Spinal cord (tissue), 10 donors: ENCODE results near the gene ALCAM. TPM values are rescaled to one million over a fixed set of nuclear protein-coding genes. Genes with fewer than 3 reads are reported as not detected.
A peak's percentile ranks its signal among the peaks of the same experiment; 100 is the strongest.
"Not testable (repeated sequence)": the region's sequence is repeated elsewhere in the genome, so short reads cannot be mapped to it uniquely, and the experiment has no call there.

Source experiments
- DNase-seq, 6 donors: peaks; one replicate each; pipeline versions ENCODE4 v3.0.0 to v3.0.0-alpha.2; 2013 to 2015; ENCODE audit warnings: low spot score in 6 of 6, low read depth in 4 of 6
- H3K27ac ChIP-seq: one replicate; pipeline ENCODE4 v1.5.1; 2013; ENCODE audit warnings: low read depth, low read length, control low read depth
- H3K27me3 ChIP-seq: one replicate; pipeline ENCODE4 v1.6.1; 2013; ENCODE audit warnings: low read length; ENCODE audit not compliant: control insufficient read depth, insufficient read depth
- H3K36me3 ChIP-seq: one replicate; pipeline ENCODE4 v1.6.1; 2013; ENCODE audit warnings: low read length; ENCODE audit not compliant: control insufficient read depth, insufficient read depth
- H3K4me1 ChIP-seq: one replicate; pipeline ENCODE4 v1.6.1; 2013; ENCODE audit warnings: low read length; ENCODE audit not compliant: control insufficient read depth, insufficient read depth
- H3K4me3 ChIP-seq: one replicate; pipeline ENCODE4 v1.5.1; 2013; ENCODE audit warnings: low read depth, low read length, control low read depth
- H3K9me3 ChIP-seq: one replicate; pipeline ENCODE4 v1.6.1; 2013; ENCODE audit warnings: low read length; ENCODE audit not compliant: control insufficient read depth, insufficient read depth
- WGBS: methylation state at CpG from one replicate; pipeline ENCODE4 v1.1.5; 2013; ENCODE audit warnings: missing lambda C conversion rate; ENCODE audit not compliant: insufficient coverage; 5-methylcytosine and 5-hydroxymethylcytosine counted together
- polyA plus RNA-seq, 2 donors: library from polyadenylated mRNA; unstranded; fragments of 120-200 nt; gene quantifications; one replicate each; pipeline ENCODE4 v1.2.1, GENCODE V29; 2013; ENCODE audit not compliant: insufficient read length in 2 of 2
- total RNA-seq, 2 donors: library from RNA; depleted of rRNA in 1 of 2; stranded (reverse); fragments of 120-200 nt in 1 of 2; fragments of >200 nt in 1 of 2; gene quantifications; one replicate each; pipeline versions ENCODE4 v1.2.3 to v1.2.4, GENCODE V29; 2013 to 2014
- donor health status: healthy.

The ALCAM gene
- total and polyA plus RNA-seq, 4 donors, result 135 to 305 (median 214) TPM

GRCh38 chr3:105603516-105603915 lies 236.8 kb downstream of the ALCAM start:
- not testable (repeated sequence) for H3K4me3 ChIP-seq, H3K27me3 ChIP-seq, H3K36me3 ChIP-seq, H3K27ac ChIP-seq, H3K9me3 ChIP-seq, H3K4me1 ChIP-seq, DNase-seq
- no CpG with 5 or more reads among the region's 1 CpG for WGBS

DNA sequence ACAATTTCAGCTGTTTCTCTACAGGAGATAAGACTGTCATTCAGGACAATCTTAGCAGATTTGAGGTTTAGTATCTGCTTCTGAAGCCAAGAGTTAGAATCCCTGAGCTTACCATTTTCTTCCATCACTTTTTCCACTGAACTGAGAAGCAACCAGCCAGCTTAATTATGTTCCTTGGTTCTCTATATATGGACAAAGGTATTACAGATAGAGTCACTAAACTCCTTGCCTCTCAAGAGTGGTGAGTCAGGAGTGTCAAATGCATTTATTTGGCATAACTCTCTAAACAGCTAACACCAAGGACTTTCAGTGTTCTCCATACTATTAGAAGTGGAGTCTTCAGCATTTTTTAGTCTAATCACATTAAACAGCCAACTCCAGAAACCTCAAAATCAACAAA lies 239.3 kb downstream of the ALCAM start:
- no peaks in the 10 kb centered on the region for H3K9me3 ChIP-seq
- H3K36me3 ChIP-seq, result no peaks in the 10 kb centered on the region
- no peak for DNase-seq
- no peaks in the 10 kb centered on the region for H3K4me1 ChIP-seq
- no peak overlapping the region for H3K4me3 ChIP-seq
- no peaks in the 10 kb centered on the region for H3K27me3 ChIP-seq
- no peak overlapping the region for H3K27ac ChIP-seq

GRCh38 chr3:105608623-105609022 lies 241.9 kb downstream of the ALCAM start:
- H3K9me3 ChIP-seq, result no peaks in the 10 kb centered on the region
- H3K27ac ChIP-seq, result no peak overlapping the region
- no peak overlapping the region for H3K4me3 ChIP-seq
- peaks cover 5% of the 10 kb centered on the region for H3K4me1 ChIP-seq
- DNase-seq, result no peak
- WGBS, result 87% methylated on average over 12 of the region's 17 CpGs
- H3K36me3 ChIP-seq, result no peaks in the 10 kb centered on the region
- H3K27me3 ChIP-seq, result no peaks in the 10 kb centered on the region

GRCh38 chr3:105610473-105610872 lies 243.8 kb downstream of the ALCAM start:
- Histone ChIP-seq H3K36me3 (no peaks in the 10 kb centered on the region), H3K4me3 (no peak overlapping the region), H3K27ac (no peak overlapping the region), H3K27me3 (no peaks in the 10 kb centered on the region), H3K4me1 (peaks cover 5% of the 10 kb centered on the region), H3K9me3 (no peaks in the 10 kb centered on the region)
- 100% methylated on average over 1 of the region's 4 CpGs for WGBS
- DNase-seq, result no peak

DNA sequence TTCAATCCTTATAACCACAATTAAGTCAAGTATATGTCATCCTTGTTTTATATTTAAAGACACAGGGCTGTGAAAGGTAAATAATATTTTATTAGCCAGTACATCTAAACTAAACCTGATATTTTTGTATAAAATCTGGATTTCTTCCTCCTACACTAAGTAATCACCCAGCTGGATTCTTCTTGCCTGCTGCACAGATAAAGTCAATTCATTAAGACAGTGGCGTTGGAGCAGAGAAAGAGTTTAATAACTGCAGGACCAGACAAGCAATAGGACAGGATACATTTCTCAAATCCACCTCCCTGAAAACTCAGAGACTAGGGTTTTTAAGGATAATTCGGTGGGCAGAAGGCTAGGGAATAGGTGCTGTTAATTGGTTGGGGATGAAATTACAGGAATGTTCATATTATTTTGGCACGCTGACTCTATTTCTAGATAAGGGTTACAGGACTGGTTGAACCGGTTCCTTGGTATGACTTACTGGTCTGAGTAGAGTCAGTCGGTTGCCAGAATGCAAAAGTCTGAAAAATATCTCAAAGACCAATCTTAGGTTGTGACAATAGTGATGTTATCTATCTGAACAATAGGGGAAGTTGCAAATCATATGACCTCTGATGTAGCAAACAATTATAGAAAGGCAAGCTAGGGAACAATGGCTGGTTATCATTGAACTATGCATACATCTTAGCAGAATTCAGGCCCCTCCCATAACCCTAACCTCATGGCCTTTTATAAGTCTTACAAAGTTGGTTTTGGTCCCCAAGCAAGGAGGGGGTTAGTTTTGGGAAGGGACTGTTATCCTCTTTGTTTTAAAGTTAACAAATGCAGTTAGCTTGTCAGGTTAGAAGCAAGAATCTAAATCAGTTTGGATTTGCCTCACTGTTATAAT lies 244.8 kb downstream of the ALCAM start:
- Histone ChIP-seq H3K9me3 (no peaks in the 10 kb centered on the region), H3K27ac (no peak overlapping the region), H3K27me3 (no peaks in the 10 kb centered on the region), H3K4me1 (peaks cover 5% of the 10 kb centered on the region), H3K36me3 (no peaks in the 10 kb centered on the region), H3K4me3 (no peak overlapping the region)
- DNase-seq, result no peak
- 100% methylated on average over 2 of the region's 5 CpGs for WGBS

DNA sequence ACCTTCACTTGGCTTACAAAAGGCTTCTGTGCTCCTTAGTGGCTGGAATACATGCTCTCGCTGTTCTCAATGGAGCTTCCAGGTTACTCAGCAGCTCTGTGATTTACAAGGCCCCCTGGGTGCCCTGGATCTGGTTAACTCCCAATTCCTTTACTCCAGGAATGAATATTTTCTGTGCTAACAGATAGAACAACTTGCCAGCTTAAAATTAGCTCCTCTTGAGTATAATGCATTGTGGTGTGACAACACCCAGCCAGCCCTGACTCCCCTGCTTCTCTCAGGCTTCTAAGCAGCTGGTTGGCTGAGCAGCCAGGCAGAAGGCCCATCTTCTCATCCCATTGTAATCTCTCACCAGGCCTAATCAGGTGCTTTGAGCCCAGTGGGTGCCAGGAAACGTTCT lies 246.4 kb downstream of the ALCAM start:
- Histone ChIP-seq H3K4me3 (no peak overlapping the region), H3K4me1 (peaks cover 5% of the 10 kb centered on the region), H3K27me3 (no peaks in the 10 kb centered on the region), H3K27ac (no peak overlapping the region), H3K36me3 (no peaks in the 10 kb centered on the region), H3K9me3 (no peaks in the 10 kb centered on the region)
- DNase-seq, result peak in 1 of 6 donors; percentile 44
- WGBS, result 21% methylated on average over 2 of the region's 2 CpGs

DNA sequence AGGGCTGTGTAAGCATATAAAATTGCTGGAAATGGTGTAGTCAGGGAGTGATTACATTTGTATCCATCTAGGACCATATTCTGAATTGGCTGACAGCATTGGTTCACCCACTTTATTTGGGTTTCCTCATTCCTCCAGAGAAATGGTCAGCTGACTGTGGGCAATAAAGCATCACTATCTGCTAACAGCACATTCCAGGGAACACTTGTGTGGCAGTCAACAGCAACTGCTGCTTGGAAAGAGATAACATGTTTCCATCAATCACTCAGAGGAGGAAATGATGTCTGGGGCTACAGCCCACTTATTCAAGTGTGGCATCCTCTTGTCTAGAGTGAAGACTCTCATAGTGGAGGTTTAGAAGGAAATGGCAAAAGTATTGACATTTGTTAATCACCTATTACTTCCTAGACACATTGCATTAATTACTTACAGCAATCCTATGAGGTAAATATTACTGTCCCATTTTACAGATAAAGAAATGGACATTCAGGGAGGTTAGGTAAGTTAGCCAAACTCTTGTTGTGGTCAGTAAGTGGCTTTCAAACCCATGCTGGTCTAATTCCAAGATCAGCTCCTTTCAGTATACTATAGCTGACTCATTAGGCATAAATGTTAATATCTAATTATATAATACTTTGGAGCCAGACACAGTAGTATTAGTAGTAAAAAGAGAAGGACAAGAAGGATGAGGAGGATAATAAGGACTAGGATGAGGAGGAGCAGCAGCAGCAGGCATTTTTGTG lies 247.8 kb downstream of the ALCAM start:
- no peak for DNase-seq
- Histone ChIP-seq H3K4me3 (no peak overlapping the region), H3K27me3 (no peaks in the 10 kb centered on the region), H3K36me3 (no peaks in the 10 kb centered on the region), H3K4me1 (peaks cover 5% of the 10 kb centered on the region), H3K9me3 (no peaks in the 10 kb centered on the region), H3K27ac (no peak overlapping the region)

DNA sequence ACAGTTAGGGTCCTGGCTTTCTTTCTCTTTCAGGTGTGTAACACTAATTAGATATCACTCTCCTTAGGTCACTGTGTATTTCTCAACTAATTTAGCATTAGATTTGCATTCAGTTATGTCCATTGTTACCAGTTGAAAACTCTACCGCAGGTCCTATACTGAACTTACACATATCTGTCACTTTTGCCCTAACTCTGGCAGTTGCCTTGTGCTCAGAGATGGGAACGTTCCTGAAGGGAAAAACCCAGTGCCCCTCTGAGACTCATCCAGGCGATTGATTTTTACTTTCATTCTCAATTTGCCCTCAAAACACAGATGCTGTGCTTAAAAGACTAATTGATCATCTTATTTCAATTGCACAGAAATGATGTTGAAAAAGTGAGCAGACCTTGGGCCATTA lies 249.1 kb downstream of the ALCAM start:
- H3K4me1 ChIP-seq, result peaks cover 5% of the 10 kb centered on the region
- no peaks in the 10 kb centered on the region for H3K9me3 ChIP-seq
- H3K27me3 ChIP-seq, result no peaks in the 10 kb centered on the region
- H3K36me3 ChIP-seq, result no peaks in the 10 kb centered on the region
- no peak overlapping the region for H3K27ac ChIP-seq
- DNase-seq, result no peak
- H3K4me3 ChIP-seq, result no peak overlapping the region
- 93% methylated on average over 2 of the region's 3 CpGs for WGBS

DNA sequence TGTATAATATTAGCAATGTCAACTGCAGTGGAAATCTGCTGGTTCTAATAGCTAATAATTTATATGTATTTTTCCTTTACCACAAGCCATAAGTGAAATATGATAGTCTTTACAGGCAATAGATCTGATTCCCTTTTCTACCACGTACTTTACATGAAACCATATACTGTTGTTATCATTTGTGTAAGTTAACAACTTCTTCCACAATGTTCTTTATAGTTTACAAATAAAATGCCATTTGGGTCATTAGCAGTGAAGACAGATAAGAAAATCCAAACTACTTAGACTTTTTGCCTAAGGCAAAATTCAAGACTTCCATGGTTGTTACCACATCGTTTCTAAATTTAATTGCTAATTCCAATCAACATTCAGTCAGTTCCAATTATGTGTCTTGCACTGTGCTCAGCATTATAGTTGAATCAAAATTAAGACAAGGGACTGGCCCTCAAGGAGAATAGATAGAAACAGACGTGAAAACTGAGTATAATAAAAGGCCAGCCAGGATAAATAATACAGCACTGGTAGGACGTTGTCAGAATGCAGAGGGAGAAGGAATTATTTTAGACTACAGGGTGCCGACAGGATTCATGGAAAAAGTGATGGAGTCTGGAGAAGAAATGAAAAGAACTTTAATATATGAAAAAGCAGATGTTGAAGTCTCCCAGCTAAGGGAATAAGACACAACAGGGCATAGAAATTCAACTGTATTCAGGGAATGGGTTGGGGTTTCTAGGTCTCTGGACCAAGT lies 249.8 kb downstream of the ALCAM start:
- H3K27me3 ChIP-seq, result no peaks in the 10 kb centered on the region
- WGBS, result 64% methylated on average over 4 of the region's 5 CpGs
- no peaks in the 10 kb centered on the region for H3K9me3 ChIP-seq
- DNase-seq, result no peak
- no peak overlapping the region for H3K27ac ChIP-seq
- H3K36me3 ChIP-seq, result no peaks in the 10 kb centered on the region
- H3K4me3 ChIP-seq, result no peak overlapping the region
- H3K4me1 ChIP-seq, result peaks cover 5% of the 10 kb centered on the region
